Measurements from ENCODE around the gene D2HGDH. TPM values are rescaled to one million over a fixed set of nuclear protein-coding genes. Genes with fewer than 3 reads are reported as not detected.

Gene D2HGDH
- total and polyA plus RNA-seq, 2 of the 13 experiments (the other 11 are each of a cell fraction or from before 2014, with no cell fraction given) = 19.2 to 20.3 TPM

GRCh38 chr2:241734208-241734466, 293 bp upstream of the D2HGDH start (continued):
- TF ChIP-seq ZFP36L1 (CRISPR knock-in tag; IDR thresholded peaks at IDR 0.05) = no peak
- TF ChIP-seq ZMYM2 (CRISPR knock-in tag; IDR thresholded peaks at IDR 0.05) = no peak; the same call in 1 of the 2 replicates
- no peak for TF ChIP-seq RBM39 (IDR thresholded peaks at IDR 0.05; ENCODE audit: low read depth, low read length, poor library complexity, severe bottlenecking)
- TF ChIP-seq PITX1 (CRISPR knock-in tag; IDR thresholded peaks at IDR 0.05) = no peak; the same call in 1 of the 2 replicates
- TF ChIP-seq HOXA5 (CRISPR knock-in tag; IDR thresholded peaks at IDR 0.05) = no peak; the same call in 1 of the 2 replicates
- no peak for TF ChIP-seq ZNF572 (CRISPR knock-in tag; IDR thresholded peaks at IDR 0.05)
- TF ChIP-seq ZNF790 (CRISPR knock-in tag; IDR thresholded peaks at IDR 0.05; ENCODE audit: borderline replicate concordance) = no peak
- no peak for TF ChIP-seq FLYWCH1 (CRISPR knock-in tag; IDR thresholded peaks at IDR 0.05)
- TF ChIP-seq ESRRA (CRISPR knock-in tag; IDR thresholded peaks at IDR 0.05; ENCODE audit: low read depth) = no peak
- TF ChIP-seq, protein P1, sequence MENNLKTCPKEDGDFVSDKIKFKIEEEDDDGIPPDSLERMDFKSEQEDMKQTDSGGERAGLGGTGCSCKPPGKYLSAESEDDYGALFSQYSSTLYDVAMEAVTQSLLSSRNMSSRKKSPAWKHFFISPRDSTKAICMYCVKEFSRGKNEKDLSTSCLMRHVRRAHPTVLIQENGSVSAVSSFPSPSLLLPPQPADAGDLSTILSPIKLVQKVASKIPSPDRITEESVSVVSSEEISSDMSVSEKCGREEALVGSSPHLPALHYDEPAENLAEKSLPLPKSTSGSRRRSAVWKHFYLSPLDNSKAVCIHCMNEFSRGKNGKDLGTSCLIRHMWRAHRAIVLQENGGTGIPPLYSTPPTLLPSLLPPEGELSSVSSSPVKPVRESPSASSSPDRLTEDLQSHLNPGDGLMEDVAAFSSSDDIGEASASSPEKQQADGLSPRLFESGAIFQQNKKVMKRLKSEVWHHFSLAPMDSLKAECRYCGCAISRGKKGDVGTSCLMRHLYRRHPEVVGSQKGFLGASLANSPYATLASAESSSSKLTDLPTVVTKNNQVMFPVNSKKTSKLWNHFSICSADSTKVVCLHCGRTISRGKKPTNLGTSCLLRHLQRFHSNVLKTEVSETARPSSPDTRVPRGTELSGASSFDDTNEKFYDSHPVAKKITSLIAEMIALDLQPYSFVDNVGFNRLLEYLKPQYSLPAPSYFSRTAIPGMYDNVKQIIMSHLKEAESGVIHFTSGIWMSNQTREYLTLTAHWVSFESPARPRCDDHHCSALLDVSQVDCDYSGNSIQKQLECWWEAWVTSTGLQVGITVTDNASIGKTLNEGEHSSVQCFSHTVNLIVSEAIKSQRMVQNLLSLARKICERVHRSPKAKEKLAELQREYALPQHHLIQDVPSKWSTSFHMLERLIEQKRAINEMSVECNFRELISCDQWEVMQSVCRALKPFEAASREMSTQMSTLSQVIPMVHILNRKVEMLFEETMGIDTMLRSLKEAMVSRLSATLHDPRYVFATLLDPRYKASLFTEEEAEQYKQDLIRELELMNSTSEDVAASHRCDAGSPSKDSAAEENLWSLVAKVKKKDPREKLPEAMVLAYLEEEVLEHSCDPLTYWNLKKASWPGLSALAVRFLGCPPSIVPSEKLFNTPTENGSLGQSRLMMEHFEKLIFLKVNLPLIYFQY (CRISPR knock-in tag; IDR thresholded peaks at IDR 0.05; ENCODE audit: borderline replicate concordance) = 0 out of 2 replicates have a peak, but pooled peaks have one; percentile 7
- TF ChIP-seq ZNF619 (CRISPR knock-in tag; IDR thresholded peaks at IDR 0.05) = no peak
- TF ChIP-seq, protein P2, sequence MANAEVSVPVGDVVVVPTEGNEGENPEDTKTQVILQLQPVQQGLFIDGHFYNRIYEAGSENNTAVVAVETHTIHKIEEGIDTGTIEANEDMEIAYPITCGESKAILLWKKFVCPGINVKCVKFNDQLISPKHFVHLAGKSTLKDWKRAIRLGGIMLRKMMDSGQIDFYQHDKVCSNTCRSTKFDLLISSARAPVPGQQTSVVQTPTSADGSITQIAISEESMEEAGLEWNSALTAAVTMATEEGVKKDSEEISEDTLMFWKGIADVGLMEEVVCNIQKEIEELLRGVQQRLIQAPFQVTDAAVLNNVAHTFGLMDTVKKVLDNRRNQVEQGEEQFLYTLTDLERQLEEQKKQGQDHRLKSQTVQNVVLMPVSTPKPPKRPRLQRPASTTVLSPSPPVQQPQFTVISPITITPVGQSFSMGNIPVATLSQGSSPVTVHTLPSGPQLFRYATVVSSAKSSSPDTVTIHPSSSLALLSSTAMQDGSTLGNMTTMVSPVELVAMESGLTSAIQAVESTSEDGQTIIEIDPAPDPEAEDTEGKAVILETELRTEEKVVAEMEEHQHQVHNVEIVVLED (CRISPR knock-in tag; IDR thresholded peaks at IDR 0.05; ENCODE audit: borderline replicate concordance) = no peak
- TF ChIP-seq ZNF609 (CRISPR knock-in tag; IDR thresholded peaks at IDR 0.05; ENCODE audit: borderline replicate concordance) = no peak
- no peak for TF ChIP-seq ZNF512B (CRISPR knock-in tag; IDR thresholded peaks at IDR 0.05; ENCODE audit: borderline replicate concordance)
- no peak for TF ChIP-seq ZNF607 (CRISPR knock-in tag; IDR thresholded peaks at IDR 0.05; ENCODE audit: borderline replicate concordance)
- no peak for TF ChIP-seq ADNP (CRISPR knock-in tag; IDR thresholded peaks at IDR 0.05)
- no peak for TF ChIP-seq ZBTB20 (CRISPR knock-in tag; IDR thresholded peaks at IDR 0.05; ENCODE audit: borderline replicate concordance, low read depth)

All from HepG2 (cell line).